Loucy (cell line): Measurements from ENCODE around the gene CDH4.

Experiments
- H2AFZ ChIP-seq: fragments of 200-600 bp; sonication (generic); 2 replicates; pipeline ENCODE4 v1.6.0; 2016; ENCODE audit warnings: antibody characterized with exemption, mild to moderate bottlenecking, low read length, moderate library complexity
- H3F3A ChIP-seq: fragments of 200-600 bp; 2 replicates; pipeline ENCODE4 v1.6.0; 2016; ENCODE audit warnings: antibody characterized with exemption, low read depth, mild to moderate bottlenecking
- H3K27me3 ChIP-seq: fragments of 200-600 bp; sonication (generic); 2 replicates; pipeline ENCODE4 v1.6.1; 2014; ENCODE audit warnings: low read length, mild to moderate bottlenecking; ENCODE audit not compliant: insufficient read depth, poor library complexity, severe bottlenecking
- H3K36me3 ChIP-seq: fragments of 200-600 bp; sonication (generic); 2 replicates; pipeline ENCODE4 v1.6.1; 2016; ENCODE audit warnings: low read length; ENCODE audit not compliant: insufficient read depth
- H3K4me1 ChIP-seq: fragments of 200-600 bp; sonication (generic); 2 replicates; pipeline ENCODE4 v1.5.1; 2014; ENCODE audit warnings: low read length, mild to moderate bottlenecking; ENCODE audit not compliant: insufficient read depth, poor library complexity, severe bottlenecking
- H3K4me2 ChIP-seq: fragments of 200-600 bp; sonication (generic); 2 replicates; pipeline ENCODE4 v1.6.0; 2014; ENCODE audit warnings: antibody characterized with exemption, low read length, low read depth, mild to moderate bottlenecking; ENCODE audit not compliant: poor library complexity, severe bottlenecking
- H3K4me3 ChIP-seq: fragments of 200-600 bp; sonication (generic); 2 replicates; pipeline ENCODE4 v1.5.1; 2014; ENCODE audit warnings: low read length, mild to moderate bottlenecking, mixed read lengths; ENCODE audit not compliant: poor library complexity, severe bottlenecking
- H3K79me2 ChIP-seq: fragments of 200-600 bp; sonication (generic); 2 replicates; pipeline ENCODE4 v1.6.1; 2014; ENCODE audit warnings: low read length; ENCODE audit not compliant: insufficient read depth
- H3K9ac ChIP-seq: fragments of 200-600 bp; sonication (generic); 2 replicates; pipeline ENCODE4 v1.6.0; 2014; ENCODE audit warnings: mild to moderate bottlenecking, low read depth, low read length, moderate library complexity; ENCODE audit not compliant: poor library complexity, severe bottlenecking
- H3K9me2 ChIP-seq: fragments of 200-600 bp; sonication (generic); replicated peaks from 2 replicates; pipeline ENCODE4 v1.6.1; 2016; ENCODE audit warnings: low read depth, low read length, mixed read lengths
- H3K9me3 ChIP-seq: fragments of 200-600 bp; sonication (generic); 2 replicates; pipeline ENCODE4 v1.6.1; 2014; ENCODE audit warnings: mild to moderate bottlenecking, antibody characterized with exemption, low read length, low read depth; ENCODE audit not compliant: insufficient read depth
- H4K20me1 ChIP-seq: fragments of 200-600 bp; sonication (generic); 2 replicates; pipeline ENCODE4 v1.6.0; 2014; ENCODE audit warnings: antibody characterized with exemption, low read length, mild to moderate bottlenecking; ENCODE audit not compliant: insufficient read depth, poor library complexity, severe bottlenecking
- EZH2phosphoT487 ChIP-seq: fragments of 200-600 bp; IDR thresholded peaks from 2 replicates; pipeline ENCODE4 v1.6.1; 2018; ENCODE audit warnings: antibody characterized with exemption, mild to moderate bottlenecking, moderate library complexity, borderline replicate concordance
- TF ChIP-seq, protein P1 (sequence below): fragments of 200-600 bp; sonication (generic); conservative IDR thresholded peaks from 2 replicates; pipeline ENCODE4 v1.5.1; 2014; ENCODE audit warnings: mild to moderate bottlenecking, antibody characterized with exemption, low read length

Gene CDH4

DNA sequence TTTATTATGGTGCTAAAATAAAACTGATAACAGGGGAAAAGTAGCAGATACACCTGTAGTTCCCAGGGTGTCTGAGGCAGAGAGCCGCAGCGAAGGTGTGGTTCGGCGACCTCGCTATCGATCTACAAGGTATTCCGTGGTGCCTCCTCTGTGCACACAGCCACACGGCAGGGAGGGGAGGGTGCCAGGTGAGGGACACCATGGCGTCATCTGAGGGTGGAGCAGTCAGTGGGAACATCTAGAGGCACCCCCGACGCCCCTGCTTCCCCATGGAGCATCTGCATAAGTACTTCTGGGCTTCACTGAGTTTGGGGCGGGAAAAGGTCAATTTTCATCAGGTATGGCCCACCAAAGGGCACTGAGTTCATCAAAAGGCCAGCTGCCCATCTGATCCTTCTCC lies 570.3 kb downstream of the CDH4 start:
- Histone ChIP-seq H3K36me3 (no peaks in the 10 kb centered on the region), H2AFZ (no peak overlapping the region), H3K4me3 (no peak overlapping the region), H3K79me2 (no peaks in the 10 kb centered on the region; the same call in 1 of the 2 replicates), H3K9ac (no peak overlapping the region), H3K4me2 (no peak overlapping the region), H3K9me3 (no peaks in the 10 kb centered on the region), H3K4me1 (no peaks in the 10 kb centered on the region), H3K9me2 (no peaks in the 10 kb centered on the region), H3K27me3 (no peaks in the 10 kb centered on the region), H3F3A (no peaks in the 10 kb centered on the region), H4K20me1 (no peaks in the 10 kb centered on the region)
- TF ChIP-seq, protein P1, sequence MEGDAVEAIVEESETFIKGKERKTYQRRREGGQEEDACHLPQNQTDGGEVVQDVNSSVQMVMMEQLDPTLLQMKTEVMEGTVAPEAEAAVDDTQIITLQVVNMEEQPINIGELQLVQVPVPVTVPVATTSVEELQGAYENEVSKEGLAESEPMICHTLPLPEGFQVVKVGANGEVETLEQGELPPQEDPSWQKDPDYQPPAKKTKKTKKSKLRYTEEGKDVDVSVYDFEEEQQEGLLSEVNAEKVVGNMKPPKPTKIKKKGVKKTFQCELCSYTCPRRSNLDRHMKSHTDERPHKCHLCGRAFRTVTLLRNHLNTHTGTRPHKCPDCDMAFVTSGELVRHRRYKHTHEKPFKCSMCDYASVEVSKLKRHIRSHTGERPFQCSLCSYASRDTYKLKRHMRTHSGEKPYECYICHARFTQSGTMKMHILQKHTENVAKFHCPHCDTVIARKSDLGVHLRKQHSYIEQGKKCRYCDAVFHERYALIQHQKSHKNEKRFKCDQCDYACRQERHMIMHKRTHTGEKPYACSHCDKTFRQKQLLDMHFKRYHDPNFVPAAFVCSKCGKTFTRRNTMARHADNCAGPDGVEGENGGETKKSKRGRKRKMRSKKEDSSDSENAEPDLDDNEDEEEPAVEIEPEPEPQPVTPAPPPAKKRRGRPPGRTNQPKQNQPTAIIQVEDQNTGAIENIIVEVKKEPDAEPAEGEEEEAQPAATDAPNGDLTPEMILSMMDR: no peak
- no peak for TF ChIP-seq EZH2phosphoT487

GRCh38 chr20:61823242-61823641 lies 571.2 kb downstream of the CDH4 start:
- Histone ChIP-seq H3K36me3 (no peaks in the 10 kb centered on the region), H3K79me2 (no peaks in the 10 kb centered on the region; the same call in 1 of the 2 replicates), H2AFZ (no peak overlapping the region), H3F3A (no peaks in the 10 kb centered on the region), H4K20me1 (no peaks in the 10 kb centered on the region), H3K4me1 (no peaks in the 10 kb centered on the region), H3K4me3 (no peak overlapping the region), H3K27me3 (no peaks in the 10 kb centered on the region), H3K9ac (no peak overlapping the region), H3K4me2 (no peak overlapping the region), H3K9me2 (no peaks in the 10 kb centered on the region), H3K9me3 (no peaks in the 10 kb centered on the region)
- TF ChIP-seq, protein P1: no peak
- no peak for TF ChIP-seq EZH2phosphoT487

- peaks cover 18% of the 10 kb centered on the region for H3K4me1 ChIP-seq
- H2AFZ ChIP-seq: no peak overlapping the region
- TF ChIP-seq, protein P1: no peak
- no peak for TF ChIP-seq EZH2phosphoT487
- no peaks in the 10 kb centered on the region for H3F3A ChIP-seq
- H3K27me3 ChIP-seq: no peaks in the 10 kb centered on the region
- H3K4me2 ChIP-seq: no peak overlapping the region
- no peak overlapping the region for H3K4me3 ChIP-seq
- H3K9me3 ChIP-seq: no peaks in the 10 kb centered on the region
- H4K20me1 ChIP-seq: no peaks in the 10 kb centered on the region
- no peaks in the 10 kb centered on the region for H3K36me3 ChIP-seq
- no peak overlapping the region for H3K9ac ChIP-seq
- H3K9me2 ChIP-seq: no peaks in the 10 kb centered on the region
- no peaks in the 10 kb centered on the region for H3K79me2 ChIP-seq
Measured at GRCh38 chr20:61828891-61829290, 576.8 kb downstream of the CDH4 start.
